Measurements from ENCODE around the gene PDLIM4.

The PDLIM4 gene

GRCh38 chr5:132253008-132253441 is 4.5 kb upstream of the PDLIM4 start:
- Histone ChIP-seq H3K79me1 (ENCODE audit: low read depth, low read length) (no peaks in the 10 kb centered on the region), H4K91ac (ENCODE audit: low read depth, low read length, poor library complexity) (no peak overlapping the region), H4K8ac (ENCODE audit: low read depth, low read length) (no peak overlapping the region), H3K9me3 (replicated peaks in 1 of 2; ENCODE audit: control insufficient read depth in 2 of 2, insufficient read depth in 1 of 2, low read depth in 1 of 2, low read length in 2 of 2) (no peaks in the 10 kb centered on the region), H2BK12ac (ENCODE audit: low read length) (no peak overlapping the region), H3K27me3 (ENCODE audit: control insufficient read depth in 3 of 3, insufficient read depth in 3 of 3, low read depth in 1 of 3, low read length in 3 of 3) (peaks cover 0 to 20% (median 1%) of the 10 kb centered on the region in 3 experiments), H3K14ac (ENCODE audit: low read length) (no peak overlapping the region), H3K4me3 (ENCODE audit: low read length in 2 of 2) (no peak overlapping the region), H2AFZ (ENCODE audit: low read length) (no peak overlapping the region), H3K23ac (ENCODE audit: low read depth, low read length, poor library complexity) (no peak overlapping the region), H3K27ac (replicated peaks; ENCODE audit: low read length) (no peak overlapping the region), H2AK5ac (ENCODE audit: low read depth, low read length) (no peak overlapping the region), H3K4ac (ENCODE audit: low read length) (no peak overlapping the region), H3K4me2 (ENCODE audit: insufficient read depth, low read length, poor library complexity, severe bottlenecking) (no peak overlapping the region), H3K18ac (ENCODE audit: low read length) (peak overlapping the region; percentile 25), H2BK120ac (ENCODE audit: low read depth, low read length) (no peak overlapping the region), H3K4me1 (ENCODE audit: control insufficient read depth in 2 of 2, insufficient read depth in 1 of 2, low read depth in 1 of 2, low read length in 2 of 2) (peaks cover 0 to 11% of the 10 kb centered on the region in 2 donors), H3K9ac (ENCODE audit: low read depth, low read length, poor library complexity) (no peak overlapping the region), H2BK5ac (ENCODE audit: low read length) (no peak overlapping the region), H2BK15ac (ENCODE audit: low read length) (no peak overlapping the region), H3K36me3 (replicated peaks in 1 of 2; ENCODE audit: control insufficient read depth in 2 of 2, insufficient read depth in 2 of 2, low read length in 2 of 2) (no peaks in the 10 kb centered on the region)
- no CpG with 5 or more reads among the region's 4 CpGs for WGBS, 2 donors (ENCODE audit: extremely low coverage in 2 of 2, insufficient read length in 2 of 2, insufficient replicate concordance in 1 of 2)
- no peak for DNase-seq (ENCODE audit: low spot score)

GRCh38 chr5:132253452-132254320 is 3.8 kb upstream of the PDLIM4 start:
- Histone ChIP-seq H2AFZ (ENCODE audit: low read length) (no peak overlapping the region), H3K27me3 (ENCODE audit: control insufficient read depth in 3 of 3, insufficient read depth in 3 of 3, low read depth in 1 of 3, low read length in 3 of 3) (peaks cover 0 to 27% (median 3%) of the 10 kb centered on the region in 3 experiments), H3K23ac (ENCODE audit: low read depth, low read length, poor library complexity) (no peak overlapping the region), H3K9me3 (replicated peaks in 1 of 2; ENCODE audit: control insufficient read depth in 2 of 2, insufficient read depth in 1 of 2, low read depth in 1 of 2, low read length in 2 of 2) (no peaks in the 10 kb centered on the region), H3K4me2 (ENCODE audit: insufficient read depth, low read length, poor library complexity, severe bottlenecking) (no peak overlapping the region), H2BK15ac (ENCODE audit: low read length) (no peak overlapping the region), H3K18ac (ENCODE audit: low read length) (no peak overlapping the region), H3K14ac (ENCODE audit: low read length) (no peak overlapping the region), H2BK5ac (ENCODE audit: low read length) (no peak overlapping the region), H3K27ac (replicated peaks; ENCODE audit: low read length) (no peak overlapping the region), H3K36me3 (replicated peaks in 1 of 2; ENCODE audit: control insufficient read depth in 2 of 2, insufficient read depth in 2 of 2, low read length in 2 of 2) (no peaks in the 10 kb centered on the region), H3K4me3 (ENCODE audit: low read length in 2 of 2) (no peak overlapping the region), H2BK12ac (ENCODE audit: low read length) (no peak overlapping the region), H2AK5ac (ENCODE audit: low read depth, low read length) (no peak overlapping the region), H2BK120ac (ENCODE audit: low read depth, low read length) (no peak overlapping the region), H4K8ac (ENCODE audit: low read depth, low read length) (no peak overlapping the region), H3K4me1 (ENCODE audit: control insufficient read depth in 2 of 2, insufficient read depth in 1 of 2, low read depth in 1 of 2, low read length in 2 of 2) (peaks cover 0 to 18% of the 10 kb centered on the region in 2 donors), H4K91ac (ENCODE audit: low read depth, low read length, poor library complexity) (no peak overlapping the region), H3K79me1 (ENCODE audit: low read depth, low read length) (no peaks in the 10 kb centered on the region), H3K9ac (ENCODE audit: low read depth, low read length, poor library complexity) (no peak overlapping the region), H3K4ac (ENCODE audit: low read length) (no peak overlapping the region)
- DNase-seq (ENCODE audit: low spot score) = no peak
- WGBS, 2 donors (ENCODE audit: extremely low coverage in 2 of 2, insufficient read length in 2 of 2, insufficient replicate concordance in 1 of 2) = no CpG with 5 or more reads among the region's 8 CpGs

- no CpG with 5 or more reads among the region's 7 CpGs for WGBS, 2 donors (ENCODE audit: extremely low coverage in 2 of 2, insufficient read length in 2 of 2, insufficient replicate concordance in 1 of 2)
- no peak overlapping the region for H3K14ac ChIP-seq (ENCODE audit: low read length)
- no peak overlapping the region for H3K4me2 ChIP-seq (ENCODE audit: insufficient read depth, low read length, poor library complexity, severe bottlenecking)
- no peak for DNase-seq (ENCODE audit: low spot score)
- H4K91ac ChIP-seq (ENCODE audit: low read depth, low read length, poor library complexity) = no peak overlapping the region
- no peak overlapping the region for H2BK12ac ChIP-seq (ENCODE audit: low read length)
- no peaks in the 10 kb centered on the region for H3K79me1 ChIP-seq (ENCODE audit: low read depth, low read length)
- no peak overlapping the region for H4K8ac ChIP-seq (ENCODE audit: low read depth, low read length)
- no peak overlapping the region for H3K4ac ChIP-seq (ENCODE audit: low read length)
- H3K4me3 ChIP-seq (ENCODE audit: low read length in 2 of 2) = no peak overlapping the region
- no peak overlapping the region for H3K9ac ChIP-seq (ENCODE audit: low read depth, low read length, poor library complexity)
- H3K18ac ChIP-seq (ENCODE audit: low read length) = no peak overlapping the region
- no peak overlapping the region for H3K23ac ChIP-seq (ENCODE audit: low read depth, low read length, poor library complexity)
- no peaks in the 10 kb centered on the region for H3K9me3 ChIP-seq (replicated peaks in 1 of 2; ENCODE audit: control insufficient read depth in 2 of 2, insufficient read depth in 1 of 2, low read depth in 1 of 2, low read length in 2 of 2)
- H3K27me3 ChIP-seq (ENCODE audit: control insufficient read depth in 3 of 3, insufficient read depth in 3 of 3, low read depth in 1 of 3, low read length in 3 of 3) = peaks cover 0 to 33% (median 3%) of the 10 kb centered on the region in 3 experiments
- no peaks in the 10 kb centered on the region for H3K36me3 ChIP-seq (replicated peaks in 1 of 2; ENCODE audit: control insufficient read depth in 2 of 2, insufficient read depth in 2 of 2, low read length in 2 of 2)
- H3K27ac ChIP-seq (replicated peaks; ENCODE audit: low read length) = no peak overlapping the region
- H2AK5ac ChIP-seq (ENCODE audit: low read depth, low read length) = no peak overlapping the region
- H2AFZ ChIP-seq (ENCODE audit: low read length) = no peak overlapping the region
- no peak overlapping the region for H2BK120ac ChIP-seq (ENCODE audit: low read depth, low read length)
- H2BK5ac ChIP-seq (ENCODE audit: low read length) = no peak overlapping the region
- no peak overlapping the region for H2BK15ac ChIP-seq (ENCODE audit: low read length)
- peaks cover 0 to 25% of the 10 kb centered on the region in 2 donors for H3K4me1 ChIP-seq (ENCODE audit: control insufficient read depth in 2 of 2, insufficient read depth in 1 of 2, low read depth in 1 of 2, low read length in 2 of 2)
Measured at GRCh38 chr5:132254321-132254977, 3.0 kb upstream of the PDLIM4 start.
